Bronchial epithelial cell (primary cell): ENCODE data around the gene GMNN. TPM values are rescaled to one million over a fixed set of nuclear protein-coding genes. Genes with fewer than 3 reads are reported as not detected.

Experiments used
- DNase-seq: peaks from one replicate; pipeline ENCODE4 v3.0.0-alpha.2; 2010; ENCODE audit warnings: low read depth
- FAIRE-seq: peaks from 2 replicates; lab custom pipeline; 2011; peaks lifted over from hg19 to GRCh38; lab: Jason Lieb, UNC
- H3K27me3 ChIP-seq: 2 replicates; pipeline ENCODE4 v1.5.1; 2011; ENCODE audit warnings: low read length; ENCODE audit not compliant: control insufficient read depth, insufficient read depth
- H3K36me3 ChIP-seq: 2 replicates; pipeline ENCODE4 v1.5.1; 2011; ENCODE audit warnings: low read length; ENCODE audit not compliant: control insufficient read depth, insufficient read depth
- H3K4me3 ChIP-seq: 2 replicates; pipeline ENCODE4 v1.5.1; 2011; ENCODE audit warnings: mild to moderate bottlenecking, low read depth, low read length, control low read depth
- total RNA-seq: library from RNA; depleted of rRNA; stranded (reverse); fragments of >200 nt; gene quantifications from 2 replicates; pipeline ENCODE4 v1.2.1, GENCODE V29; 2014
- TF ChIP-seq, protein P1 (sequence below): IDR thresholded peaks from 2 replicates; pipeline ENCODE4 v1.5.1; 2011; ENCODE audit warnings: mild to moderate bottlenecking, moderate library complexity, low read length, control low read depth, inconsistent platforms; ENCODE audit not compliant: insufficient read depth, severe bottlenecking

The GMNN gene
- total RNA-seq, 1 donor from 2014 or later = 6.1 TPM

DNA sequence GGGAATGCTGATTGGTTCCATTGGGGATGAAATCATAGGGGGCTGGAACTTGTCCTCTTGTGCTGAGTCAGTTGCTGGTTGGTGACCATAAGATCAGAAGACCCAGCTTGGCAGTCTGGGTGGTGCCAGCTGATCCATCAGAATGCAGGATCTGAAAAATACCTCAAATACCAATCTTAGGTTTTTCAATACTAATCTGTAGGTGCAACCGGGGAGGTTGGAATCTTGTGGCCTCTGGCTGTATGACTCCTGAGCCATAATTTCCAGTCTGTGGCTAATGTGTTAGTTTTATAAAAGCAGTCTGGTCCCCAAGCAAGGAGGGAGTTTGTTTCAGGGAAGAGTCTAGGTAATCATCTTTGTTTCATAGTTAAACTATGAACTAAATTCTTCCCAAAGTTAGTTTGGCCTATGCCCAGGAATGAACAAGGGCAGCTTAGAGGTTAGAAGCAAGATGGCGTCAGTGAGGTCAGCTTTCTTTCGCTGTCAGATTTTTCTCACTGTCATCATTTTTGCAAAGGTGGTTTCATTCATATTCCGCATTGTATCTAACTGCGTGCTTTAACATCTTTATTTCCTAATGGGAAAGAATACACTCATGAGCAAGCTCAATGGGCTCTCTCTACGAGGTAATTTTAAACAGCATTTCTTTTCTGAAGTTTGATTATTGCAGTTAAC lies 22.0 kb downstream of the GMNN start:
- DNase-seq = no peak
- Histone ChIP-seq H3K4me3 (no peak overlapping the region), H3K36me3 (no peaks in the 10 kb centered on the region), H3K27me3 (no peaks in the 10 kb centered on the region)
- no peak for FAIRE-seq
- TF ChIP-seq, protein P1, sequence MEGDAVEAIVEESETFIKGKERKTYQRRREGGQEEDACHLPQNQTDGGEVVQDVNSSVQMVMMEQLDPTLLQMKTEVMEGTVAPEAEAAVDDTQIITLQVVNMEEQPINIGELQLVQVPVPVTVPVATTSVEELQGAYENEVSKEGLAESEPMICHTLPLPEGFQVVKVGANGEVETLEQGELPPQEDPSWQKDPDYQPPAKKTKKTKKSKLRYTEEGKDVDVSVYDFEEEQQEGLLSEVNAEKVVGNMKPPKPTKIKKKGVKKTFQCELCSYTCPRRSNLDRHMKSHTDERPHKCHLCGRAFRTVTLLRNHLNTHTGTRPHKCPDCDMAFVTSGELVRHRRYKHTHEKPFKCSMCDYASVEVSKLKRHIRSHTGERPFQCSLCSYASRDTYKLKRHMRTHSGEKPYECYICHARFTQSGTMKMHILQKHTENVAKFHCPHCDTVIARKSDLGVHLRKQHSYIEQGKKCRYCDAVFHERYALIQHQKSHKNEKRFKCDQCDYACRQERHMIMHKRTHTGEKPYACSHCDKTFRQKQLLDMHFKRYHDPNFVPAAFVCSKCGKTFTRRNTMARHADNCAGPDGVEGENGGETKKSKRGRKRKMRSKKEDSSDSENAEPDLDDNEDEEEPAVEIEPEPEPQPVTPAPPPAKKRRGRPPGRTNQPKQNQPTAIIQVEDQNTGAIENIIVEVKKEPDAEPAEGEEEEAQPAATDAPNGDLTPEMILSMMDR = no peak

DNA sequence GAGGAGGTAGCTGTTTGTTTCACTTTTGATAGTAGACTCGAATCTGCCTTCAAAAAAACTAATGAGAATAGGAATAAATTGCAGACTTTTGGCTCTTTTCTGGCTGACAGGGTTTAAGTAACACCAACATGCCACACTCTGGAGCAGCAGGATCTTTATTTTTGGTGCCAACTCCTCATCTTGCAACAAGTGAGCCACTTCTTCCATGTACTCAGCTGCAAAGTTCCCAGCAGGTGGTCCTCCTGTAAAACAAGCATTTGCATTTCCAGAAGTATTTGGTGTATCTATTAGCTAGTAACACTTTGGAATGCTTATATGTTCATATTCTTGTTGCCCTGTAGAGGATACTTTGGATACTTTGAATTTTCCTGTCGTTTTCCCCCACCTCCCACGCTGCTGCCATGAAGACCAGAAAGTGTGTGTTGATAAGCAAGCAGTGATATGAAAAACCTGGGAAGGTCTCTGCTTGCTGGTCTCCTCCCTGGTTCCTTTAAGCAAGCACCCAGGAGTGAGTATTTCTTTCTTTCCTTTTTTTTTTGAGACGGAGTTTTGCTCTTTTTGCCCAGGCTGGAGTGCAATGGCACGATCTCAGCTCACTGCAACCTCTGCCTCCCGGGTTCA lies 23.0 kb downstream of the GMNN start:
- H3K36me3 ChIP-seq = no peaks in the 10 kb centered on the region
- no peaks in the 10 kb centered on the region for H3K27me3 ChIP-seq
- TF ChIP-seq, protein P1 = no peak
- DNase-seq (no peak), FAIRE-seq (no peak)
- no peak overlapping the region for H3K4me3 ChIP-seq

DNA sequence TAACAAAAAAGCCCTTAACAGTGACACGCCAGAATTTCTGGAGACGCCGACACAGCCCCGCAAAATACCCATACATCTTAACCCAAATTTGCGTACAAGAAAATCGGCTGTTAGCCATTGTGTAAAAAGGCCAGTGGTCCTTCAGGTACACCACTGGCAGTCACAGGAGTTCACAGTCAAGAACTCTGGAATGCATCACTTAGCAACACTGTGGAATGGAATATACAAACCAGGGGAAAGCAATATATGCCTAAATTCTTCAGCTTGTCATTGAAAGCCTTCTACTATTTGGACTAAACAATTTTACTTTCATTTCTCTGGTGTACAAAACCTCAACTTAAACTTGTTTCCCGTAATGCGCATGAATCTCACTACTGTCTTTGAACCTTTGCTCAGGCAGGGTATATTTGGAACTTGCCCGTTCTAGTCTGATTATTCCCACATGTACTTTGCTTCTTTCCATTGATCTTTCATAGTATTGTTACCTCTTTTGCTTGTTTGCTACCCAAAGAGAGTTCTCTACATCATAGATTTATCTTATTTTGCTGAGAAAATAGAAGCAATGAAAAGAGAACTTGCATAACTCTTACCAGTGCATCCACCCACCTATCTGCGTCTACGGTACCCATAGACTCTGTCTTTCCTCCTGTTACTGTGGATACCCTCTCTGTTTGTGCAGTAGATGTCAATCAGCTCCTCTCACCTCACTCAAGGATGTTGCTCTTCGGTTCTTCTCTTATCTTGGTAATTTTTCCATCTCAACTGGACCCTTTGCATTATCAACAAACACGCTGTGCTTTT lies 24.2 kb downstream of the GMNN start, which contains the start of gene ARMH2:
ARMH2 (minus strand) TSS at position 178 of the 801 bp plus-strand sequence; CDS start at position 118, 60 bp downstream.
- FAIRE-seq = no peak
- Histone ChIP-seq H3K36me3 (no peaks in the 10 kb centered on the region), H3K27me3 (no peaks in the 10 kb centered on the region), H3K4me3 (no peak within 1 kb of the TSS)
- TF ChIP-seq, protein P1 = no peak
- DNase-seq = no peak

DNA sequence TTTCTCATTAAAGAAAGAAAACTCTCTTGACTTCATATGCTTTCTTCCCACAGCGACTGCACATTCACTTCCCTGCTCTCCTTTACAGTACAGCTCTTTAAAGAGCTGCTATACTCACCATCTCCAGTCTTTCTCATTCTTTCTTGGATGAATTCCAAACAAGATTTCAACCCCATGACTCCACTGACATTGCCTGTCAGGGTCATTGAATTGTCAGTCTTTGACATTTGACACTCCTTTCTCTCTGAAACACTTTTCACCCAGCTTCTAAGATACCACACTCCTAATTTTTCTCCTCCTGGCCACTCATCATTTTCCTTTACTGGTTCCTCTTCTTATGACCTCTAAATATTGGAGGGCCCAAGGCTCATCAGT lies 24.8 kb downstream of the GMNN start:
- FAIRE-seq = no peak
- Histone ChIP-seq H3K27me3 (no peaks in the 10 kb centered on the region), H3K36me3 (no peaks in the 10 kb centered on the region), H3K4me3 (no peak overlapping the region)
- TF ChIP-seq, protein P1 = no peak
- peak; percentile 27 for DNase-seq

DNA sequence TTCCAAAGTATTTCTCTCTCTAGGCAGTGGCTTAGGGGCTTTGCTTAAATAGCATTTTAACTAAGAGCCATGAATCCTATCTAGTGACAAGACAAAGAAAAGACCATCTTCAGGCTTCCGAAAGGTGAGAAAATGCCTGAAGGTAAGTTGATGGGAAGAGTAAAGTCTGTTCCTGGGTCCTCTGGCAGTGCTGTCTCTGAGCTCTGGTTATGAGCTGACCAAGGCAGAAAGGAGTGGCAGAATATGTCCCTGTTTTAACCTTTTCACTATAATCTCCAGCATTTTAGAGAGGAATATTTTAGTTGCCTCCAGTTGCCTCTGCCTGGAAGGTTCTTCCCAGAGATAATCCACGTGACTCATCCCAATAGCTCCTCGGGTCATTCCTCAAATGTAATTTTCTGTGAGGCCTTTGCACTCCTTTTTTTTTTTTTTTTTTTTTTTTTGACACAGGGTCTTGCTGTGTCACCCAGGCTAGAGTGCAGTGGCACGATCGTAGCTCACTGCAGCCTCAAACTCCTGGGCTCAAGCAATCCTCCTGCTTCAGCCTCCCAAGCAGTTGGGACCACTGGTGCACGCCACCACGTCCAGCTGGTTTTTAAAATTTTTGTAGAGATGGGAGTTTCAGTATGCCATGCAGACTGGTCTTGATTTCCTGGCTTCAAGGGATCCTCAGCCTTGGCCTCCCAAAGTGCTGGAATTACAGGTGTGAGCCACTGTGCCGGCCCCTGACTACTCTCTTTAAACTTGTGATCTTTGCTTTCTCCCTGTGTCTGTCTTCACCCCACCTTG lies 27.7 kb downstream of the GMNN start:
- no peak overlapping the region for H3K4me3 ChIP-seq
- FAIRE-seq (no peak), DNase-seq (no peak)
- H3K27me3 ChIP-seq = no peaks in the 10 kb centered on the region
- H3K36me3 ChIP-seq = no peaks in the 10 kb centered on the region
- TF ChIP-seq, protein P1 = no peak
